Ovary (tissue), 3 donors: ENCODE data around the gene LMX1A.

Source experiments
- CTCF ChIP-seq, 3 donors: fragments of 450-650 bp in 2 of 3; fragments of 200-600 bp in 1 of 3; IDR thresholded peaks; one replicate each; pipeline versions ENCODE4 v1.5.1 to v1.8.0; 2016 to 2022; ENCODE audit warnings: antibody characterized with exemption in 3 of 3, mild to moderate bottlenecking in 1 of 3
- POLR2A ChIP-seq: fragments of 450-650 bp; IDR thresholded peaks from one replicate; pipeline ENCODE4 v1.6.1; 2017; ENCODE audit warnings: antibody characterized with exemption, mild to moderate bottlenecking, moderate library complexity
- donor health status: DM: no; HTN: no; CAD: no.

DNA sequence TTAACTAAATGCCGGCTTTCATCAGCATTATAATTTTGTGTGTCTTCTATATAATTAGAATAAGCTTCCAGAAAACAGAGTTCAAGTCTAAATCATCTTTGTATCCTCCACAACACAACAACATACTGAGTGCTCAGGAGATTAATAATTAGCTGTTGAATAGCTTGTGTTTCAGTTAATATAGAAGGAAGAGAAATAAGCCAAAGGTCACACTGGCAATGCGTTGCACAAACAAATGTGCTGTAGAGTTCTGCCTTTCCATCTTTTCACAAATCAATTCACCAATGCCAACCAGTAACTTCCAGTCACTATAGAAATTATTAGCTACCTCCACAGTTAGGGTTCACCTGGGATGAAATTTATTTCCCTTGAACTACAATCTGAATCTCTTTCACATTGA, 132.0 kb downstream of the LMX1A start:
- TF ChIP-seq CTCF (IDR thresholded peaks at IDR 0.05) (no peak), POLR2A (no peak)
